Measurements from ENCODE around the gene APOL1.
"Not testable (repeated sequence)": the region's sequence is repeated elsewhere in the genome, so short reads cannot be mapped to it uniquely, and the experiment has no call there.

APOL1 gene, protein sequence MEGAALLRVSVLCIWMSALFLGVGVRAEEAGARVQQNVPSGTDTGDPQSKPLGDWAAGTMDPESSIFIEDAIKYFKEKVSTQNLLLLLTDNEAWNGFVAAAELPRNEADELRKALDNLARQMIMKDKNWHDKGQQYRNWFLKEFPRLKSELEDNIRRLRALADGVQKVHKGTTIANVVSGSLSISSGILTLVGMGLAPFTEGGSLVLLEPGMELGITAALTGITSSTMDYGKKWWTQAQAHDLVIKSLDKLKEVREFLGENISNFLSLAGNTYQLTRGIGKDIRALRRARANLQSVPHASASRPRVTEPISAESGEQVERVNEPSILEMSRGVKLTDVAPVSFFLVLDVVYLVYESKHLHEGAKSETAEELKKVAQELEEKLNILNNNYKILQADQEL
- 19.1 to 27.9 reads per million in 2 donors for total RNA-seq

DNA sequence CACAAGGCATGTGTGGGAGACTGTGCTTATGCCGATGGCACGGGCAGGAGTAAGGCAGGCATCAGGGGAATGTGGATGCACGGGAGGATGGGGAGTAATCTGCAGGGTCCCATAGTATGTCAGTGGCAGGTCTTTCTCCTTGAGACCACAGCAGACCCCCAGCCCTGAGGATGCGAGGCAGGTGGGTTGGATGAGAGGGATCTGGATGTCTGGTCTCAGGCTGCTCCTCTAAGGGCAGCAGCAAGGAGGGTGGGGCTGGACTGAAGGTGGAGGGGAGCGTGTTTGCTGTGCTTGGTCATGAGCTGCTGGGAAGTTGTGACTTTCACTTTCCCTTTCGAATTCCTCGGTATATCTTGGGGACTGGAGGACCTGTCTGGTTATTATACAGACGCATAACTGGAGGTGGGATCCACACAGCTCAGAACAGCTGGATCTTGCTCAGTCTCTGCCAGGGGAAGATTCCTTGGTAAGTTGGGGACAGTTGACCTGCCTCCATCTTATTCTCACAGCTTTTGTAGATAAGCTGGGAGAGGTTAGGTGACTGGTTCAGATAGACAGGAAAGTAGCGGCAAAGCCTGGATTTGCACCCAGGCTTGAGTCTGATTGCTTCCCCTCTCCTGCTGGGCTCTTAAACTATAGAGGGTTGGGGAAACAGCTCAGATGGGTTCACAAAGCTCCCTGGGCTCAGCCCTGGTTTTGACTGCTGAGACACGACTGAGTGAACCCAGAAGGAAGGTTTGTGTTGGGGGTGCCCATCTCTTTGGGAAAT, at the start of gene APOL1:
APOL1 (plus strand) TSS at position 380 of the 769 bp plus-strand sequence. CDS start 1,823 bp downstream, outside the sequence.
- no peak for DNase-seq

GRCh38 chr22:36203441-36203840, 49.5 kb upstream of the APOL1 start:
- DNase-seq: not testable (repeated sequence)

DNA sequence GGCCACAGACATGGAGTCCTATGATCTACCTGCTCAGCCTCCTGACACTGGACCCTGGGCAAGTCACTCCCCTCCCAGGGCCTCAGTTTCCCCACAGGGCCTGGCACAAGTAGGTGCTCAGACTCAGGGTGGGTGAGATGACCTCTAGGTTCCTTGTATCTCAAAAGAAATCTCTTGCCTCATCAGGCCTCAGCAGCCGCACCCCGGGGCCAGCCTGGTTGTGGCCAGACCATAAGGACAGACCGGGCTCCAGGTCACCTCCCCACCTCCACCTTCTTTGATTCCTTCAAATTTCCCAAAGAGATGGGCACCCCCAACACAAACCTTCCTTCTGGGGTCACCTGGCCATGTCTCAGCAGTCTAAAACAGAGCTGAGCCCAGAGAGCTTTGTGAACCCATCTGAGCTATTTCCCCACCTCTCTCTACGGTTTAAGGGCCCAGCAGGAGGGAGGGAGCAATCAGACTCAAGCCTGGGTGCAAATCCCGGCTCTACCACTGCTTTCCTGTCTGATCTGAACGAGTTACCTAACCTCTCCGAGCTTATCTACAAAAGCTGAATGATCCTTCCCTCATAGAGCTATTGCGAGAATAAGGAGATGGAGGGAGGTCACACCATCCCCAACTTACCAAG, 48.8 kb upstream of the APOL1 start:
- DNase-seq: no peak

- no peak for DNase-seq
These were observed 48.3 kb upstream of the APOL1 start for GRCh38 chr22:36204632-36205015.

GRCh38 chr22:36205573-36205972, 47.4 kb upstream of the APOL1 start:
- not testable (repeated sequence) for DNase-seq

GRCh38 chr22:36206255-36206654, 46.7 kb upstream of the APOL1 start:
- no peak for DNase-seq

DNA sequence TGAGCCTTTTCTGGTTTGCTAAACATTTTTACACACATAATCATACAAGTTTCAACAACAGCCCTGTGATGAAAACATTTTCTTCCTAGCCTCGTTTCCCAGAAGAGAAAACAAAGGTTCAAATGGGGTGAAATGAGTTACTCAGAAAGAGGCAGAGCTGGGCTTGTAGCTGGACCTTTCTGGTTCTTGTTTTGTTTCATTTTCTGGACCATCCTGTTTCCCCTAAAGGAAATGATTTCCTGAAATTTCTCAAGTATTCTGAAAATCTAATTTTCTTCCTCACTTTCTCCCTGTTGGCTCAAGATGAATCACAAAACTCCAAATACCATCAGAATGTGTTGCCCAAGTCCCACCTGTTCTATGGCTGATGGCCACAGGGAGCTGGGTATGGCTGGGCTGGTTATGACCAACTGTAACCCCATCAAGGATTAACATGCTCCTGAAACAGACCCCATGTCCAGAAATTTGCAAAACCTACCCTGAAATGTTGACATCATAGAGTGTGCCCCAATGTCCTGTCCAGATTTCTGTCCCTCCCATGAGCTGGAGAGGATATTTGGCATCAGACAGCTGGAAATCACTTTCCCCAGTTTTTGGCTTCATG, 44.7 kb upstream of the APOL1 start:
- no peak for DNase-seq

GRCh38 chr22:36208914-36209313, 44.0 kb upstream of the APOL1 start:
- DNase-seq: no peak

GRCh38 chr22:36209488-36209908, 43.4 kb upstream of the APOL1 start:
- DNase-seq: not testable (repeated sequence)

GRCh38 chr22:36210224-36210623, 42.7 kb upstream of the APOL1 start:
- DNase-seq: no peak

DNA sequence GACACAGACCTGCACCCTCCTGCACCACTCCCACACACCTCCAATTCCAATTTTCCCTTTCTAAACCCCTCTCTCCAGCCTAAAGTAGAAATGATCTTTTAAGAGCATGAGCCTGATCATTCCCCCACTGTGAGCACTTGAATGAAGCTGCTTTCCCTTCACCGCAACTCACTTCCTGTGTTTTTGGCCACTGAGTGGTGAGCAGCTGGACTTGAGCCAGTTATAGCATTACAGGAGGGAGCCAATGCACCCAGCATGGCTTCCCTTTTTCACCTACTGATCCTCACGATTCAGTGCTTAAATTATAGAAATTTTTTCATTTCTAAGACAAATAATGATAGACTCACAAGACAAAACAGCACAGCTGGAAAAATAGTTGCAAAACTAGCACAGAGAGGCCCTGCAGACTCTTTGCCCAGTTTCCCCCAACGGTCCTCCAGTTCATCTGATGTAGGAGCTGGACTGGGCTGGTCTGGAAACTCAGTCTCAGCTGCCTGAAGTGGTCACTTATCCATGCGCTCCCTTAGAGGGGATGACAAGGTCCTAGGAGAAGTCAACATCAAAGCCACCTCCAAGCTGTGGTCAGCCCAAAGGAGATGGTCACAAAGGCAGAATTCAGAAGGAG, 41.6 kb upstream of the APOL1 start:
- DNase-seq: no peak

GRCh38 chr22:36212901-36213300, 40.0 kb upstream of the APOL1 start:
- DNase-seq: no peak

DNA sequence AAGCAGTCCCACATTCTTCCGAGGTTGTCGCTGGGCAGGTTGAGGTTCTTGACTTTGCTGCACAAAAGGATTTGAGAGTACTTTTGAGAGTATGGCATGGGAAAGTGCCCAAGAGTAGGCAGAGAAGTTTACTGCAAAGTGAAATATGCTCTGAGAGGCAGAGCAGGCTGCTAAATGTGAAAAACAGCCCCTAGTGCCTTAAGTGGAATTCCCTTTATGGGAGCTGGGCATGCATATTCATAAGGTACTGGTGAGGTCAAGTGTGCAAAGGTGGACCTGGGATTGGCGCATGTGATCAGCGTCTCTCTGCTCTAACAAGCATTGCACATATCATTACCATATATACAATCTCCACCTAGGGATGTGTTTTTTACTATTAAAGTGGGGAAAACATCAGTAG, 39.3 kb upstream of the APOL1 start:
- DNase-seq: no peak

DNA sequence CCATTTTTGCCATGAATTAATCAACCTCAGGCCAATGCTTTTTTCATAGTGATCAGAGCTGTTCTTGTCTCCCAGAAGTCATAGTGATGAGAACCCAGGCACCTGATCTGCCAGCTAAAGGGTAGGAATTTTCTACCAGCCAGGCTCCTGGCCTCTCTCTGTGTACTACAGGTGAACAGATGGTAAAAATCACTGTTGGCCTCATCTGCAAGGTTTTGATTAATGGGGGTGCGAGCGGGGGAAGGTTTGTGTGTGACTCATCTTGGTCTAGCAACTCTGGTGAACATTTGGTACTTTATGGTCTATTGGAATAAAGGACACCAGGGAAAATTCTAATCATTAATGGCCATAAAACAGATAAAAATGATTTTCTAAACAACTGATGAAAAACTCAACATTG, 37.0 kb upstream of the APOL1 start:
- no peak for DNase-seq

GRCh38 chr22:36218648-36219193, 34.2 kb upstream of the APOL1 start:
- DNase-seq: no peak

- DNase-seq: no peak
These were observed 32.4 kb upstream of the APOL1 start for GRCh38 chr22:36220451-36220921.

GRCh38 chr22:36221799-36222751, 30.9 kb upstream of the APOL1 start:
- DNase-seq: no peak

- DNase-seq: no peak
These were observed 30.0 kb upstream of the APOL1 start for GRCh38 chr22:36222887-36223450.

- no peak for DNase-seq
These were observed 29.4 kb upstream of the APOL1 start for GRCh38 chr22:36223504-36223903.

DNA sequence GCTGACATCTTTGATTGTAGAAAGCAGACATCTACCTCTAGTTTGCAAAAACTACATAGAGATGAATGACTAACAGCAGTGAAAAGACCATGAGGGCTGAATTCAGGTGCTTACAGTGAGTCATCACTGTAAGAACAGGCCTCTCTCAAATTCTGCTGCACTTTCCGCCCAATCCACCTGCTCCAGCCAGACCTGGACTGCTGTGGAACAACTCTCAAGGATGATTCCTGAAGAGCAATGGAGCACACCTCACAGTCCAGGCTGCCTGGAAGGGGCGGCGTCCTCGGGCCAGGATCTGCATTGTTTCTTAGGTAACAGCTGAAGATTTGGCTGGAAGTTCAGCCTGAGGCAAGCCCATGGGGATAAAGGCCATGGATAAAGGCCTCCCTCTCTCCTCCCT, 28.7 kb upstream of the APOL1 start:
- DNase-seq: no peak
